Measurements from ENCODE around the gene MAGOH.
"Not testable (repeated sequence)": the region's sequence is repeated elsewhere in the genome, so short reads cannot be mapped to it uniquely, and the experiment has no call there.

MAGOH gene

DNA sequence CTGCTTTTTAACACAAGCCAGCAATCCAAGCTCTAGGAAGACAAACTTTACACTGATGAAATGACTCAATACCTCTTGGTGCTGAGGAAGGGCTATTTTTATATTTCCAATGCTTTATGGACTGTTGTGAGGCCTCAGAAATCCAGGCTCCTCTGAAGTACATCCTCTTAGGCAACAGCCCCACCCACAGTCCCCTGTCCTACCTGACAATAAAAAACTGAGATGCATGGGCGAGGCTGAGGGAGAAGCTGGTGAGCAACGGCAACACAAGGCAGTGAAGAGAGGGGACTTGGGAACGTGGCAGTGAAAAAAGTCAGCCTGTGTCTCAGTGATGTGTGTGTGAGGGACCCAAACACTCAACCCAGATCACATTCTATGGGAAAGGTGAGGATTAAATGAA lies 51.8 kb downstream of the MAGOH start:
- DNase-seq (ENCODE audit: low read depth): no peak

DNA sequence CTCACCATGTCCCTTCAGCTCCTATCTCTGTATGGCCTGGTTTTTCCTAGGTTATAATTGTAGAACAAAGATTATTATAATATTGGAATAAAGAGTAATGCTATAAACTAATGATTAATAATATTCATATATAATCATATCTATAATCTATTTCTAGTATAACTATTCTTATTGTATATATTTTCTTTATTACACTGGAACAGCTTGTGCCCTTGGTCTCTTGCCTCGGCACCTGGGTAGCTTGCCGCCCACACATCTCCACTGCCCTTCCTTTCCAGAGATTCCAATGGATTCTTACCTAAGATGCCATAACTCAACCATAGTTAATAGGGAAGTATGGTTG lies 52.4 kb downstream of the MAGOH start:
- not testable (repeated sequence) for DNase-seq (ENCODE audit: low read depth)

DNA sequence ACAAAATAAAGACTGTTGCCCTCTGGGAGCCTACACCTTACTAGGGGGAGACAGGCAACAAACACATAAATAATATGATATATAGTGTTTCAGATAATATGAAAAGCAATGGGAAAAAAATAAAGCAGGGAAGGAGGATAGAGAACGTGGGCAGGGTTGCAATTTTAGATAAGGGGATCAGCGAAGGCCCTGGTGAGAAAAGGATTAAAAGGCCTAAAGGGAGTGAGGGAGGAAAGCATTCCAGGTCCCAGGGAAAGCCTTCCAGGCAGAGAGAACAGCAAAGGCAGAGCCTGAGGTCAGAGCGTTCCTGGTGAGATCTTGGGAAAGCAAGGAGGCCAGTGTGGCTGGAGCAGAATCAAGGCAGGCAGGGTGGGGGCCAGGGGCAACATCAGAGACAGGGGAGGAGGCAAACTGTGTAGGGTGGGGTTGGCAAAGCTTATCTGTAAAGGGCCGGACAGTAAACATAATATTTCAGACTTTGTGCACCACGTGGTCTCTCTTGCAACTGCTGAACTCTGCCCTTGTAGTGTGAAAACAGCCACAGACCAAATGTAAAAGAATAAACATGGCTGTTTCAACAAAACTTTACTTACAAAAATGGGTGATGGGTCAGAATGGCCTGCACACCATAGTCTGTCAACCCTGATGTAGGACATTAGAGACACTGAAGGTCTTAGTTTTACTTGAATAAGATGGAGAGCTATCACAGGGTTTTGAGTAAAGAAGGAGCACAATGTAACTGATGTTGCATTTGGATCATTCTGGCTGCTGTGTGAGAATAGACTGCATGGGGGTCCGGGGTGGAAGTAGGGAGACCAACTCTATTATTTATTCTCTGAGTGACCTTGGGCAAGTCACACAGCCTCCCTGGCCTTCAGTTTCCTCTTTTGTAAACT lies 55.0 kb downstream of the MAGOH start:
- DNase-seq (ENCODE audit: low read depth): no peak

DNA sequence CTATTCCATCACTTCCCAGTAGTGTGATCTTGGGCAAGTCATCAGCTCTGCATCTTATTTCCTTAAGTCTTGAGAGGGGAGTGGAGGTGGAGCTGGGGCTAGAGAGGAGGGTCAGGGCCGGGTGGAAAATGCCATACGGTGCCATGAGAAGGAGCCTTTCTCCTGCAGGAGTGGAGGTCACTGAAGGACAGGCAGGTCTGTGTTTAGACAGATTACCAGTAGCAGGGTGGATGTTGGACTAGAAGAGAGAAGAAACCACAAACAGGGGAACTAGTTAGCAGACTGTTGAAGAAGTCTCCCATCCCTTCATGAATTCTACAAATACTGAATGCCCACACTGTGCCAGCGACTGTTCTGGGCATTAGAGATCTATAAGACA lies 55.6 kb downstream of the MAGOH start:
- no peak for DNase-seq (ENCODE audit: low read depth)

DNA sequence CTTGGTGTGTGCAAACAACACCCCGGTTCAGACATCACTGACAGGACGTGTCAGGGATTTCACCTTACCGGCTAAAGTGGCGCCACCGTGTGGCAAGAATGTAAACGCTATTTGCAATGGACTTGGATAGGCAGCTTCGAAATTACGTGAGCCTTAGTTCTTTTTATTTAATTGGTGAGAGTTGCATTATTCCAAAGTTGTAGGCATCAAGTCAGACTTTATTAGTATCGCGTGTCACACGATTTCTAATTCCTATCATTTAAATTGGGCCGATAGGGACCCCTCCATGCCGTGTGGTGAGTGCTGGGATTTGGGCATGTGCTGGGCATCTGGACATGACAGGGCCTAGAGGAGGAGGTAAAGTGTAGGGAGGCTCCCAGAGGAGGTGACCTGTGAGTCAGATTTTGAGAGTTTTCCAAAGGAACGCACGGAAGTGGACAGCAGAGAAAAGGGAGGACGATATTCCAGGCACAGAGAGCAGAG lies 56.2 kb downstream of the MAGOH start:
- no peak for DNase-seq (ENCODE audit: low read depth)

DNA sequence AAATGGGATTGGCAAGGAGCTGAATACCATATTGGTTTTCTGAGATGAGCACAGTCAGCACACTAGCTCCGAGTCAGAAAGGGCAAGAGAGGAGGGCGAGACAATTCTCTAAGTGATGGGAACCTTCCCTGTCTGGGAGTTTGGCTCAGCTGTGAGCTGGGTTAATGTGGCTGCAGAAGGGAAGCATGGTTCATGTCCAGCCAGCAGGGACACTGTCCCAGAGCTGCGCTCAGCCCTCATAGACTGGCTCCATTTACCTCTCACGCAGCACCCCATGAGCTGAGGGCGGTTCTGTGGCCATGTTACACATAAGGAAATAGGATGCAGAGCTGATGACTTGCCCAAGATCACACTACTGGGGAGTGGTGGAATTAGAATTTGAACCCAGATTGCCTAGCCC lies 57.4 kb downstream of the MAGOH start:
- no peak for DNase-seq (ENCODE audit: low read depth)

DNA sequence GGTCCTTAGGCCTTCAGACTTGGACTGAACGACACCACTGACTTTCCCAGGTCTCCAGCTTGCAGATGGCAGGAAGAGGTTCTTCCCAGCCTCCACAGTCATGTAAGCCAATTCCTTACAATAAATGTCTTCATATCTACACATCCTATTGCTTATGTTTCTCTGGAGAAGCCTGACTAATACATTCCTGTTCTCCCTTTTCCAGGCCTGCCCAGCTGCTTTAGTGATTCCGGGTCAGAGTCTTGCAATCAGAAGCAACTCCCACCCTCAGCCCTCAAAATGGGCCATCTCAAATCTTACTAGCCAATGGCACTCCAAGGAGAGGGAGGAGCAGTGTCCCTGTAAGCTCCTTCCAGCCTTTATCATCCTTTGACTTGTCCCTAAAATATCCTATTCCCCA lies 58.1 kb downstream of the MAGOH start:
- DNase-seq (ENCODE audit: low read depth): no peak
